Choroid plexus epithelial cell (primary cell): ENCODE results near the gene ASB13.

Source experiments
- DNase-seq: peaks from one replicate; pipeline ENCODE4 v3.0.0-alpha.2; 2010; ENCODE audit warnings: low read depth
- H3K4me3 ChIP-seq: 2 replicates; pipeline ENCODE4 v1.5.1; 2011; ENCODE audit warnings: low read depth, mild to moderate bottlenecking, control low read depth, low read length, moderate library complexity
- TF ChIP-seq, protein P1 (sequence below): conservative IDR thresholded peaks from 2 replicates; pipeline ENCODE4 v1.5.1; 2011; ENCODE audit warnings: low read depth, mild to moderate bottlenecking, control low read depth, inconsistent platforms, low read length, moderate library complexity

The ASB13 gene

DNA sequence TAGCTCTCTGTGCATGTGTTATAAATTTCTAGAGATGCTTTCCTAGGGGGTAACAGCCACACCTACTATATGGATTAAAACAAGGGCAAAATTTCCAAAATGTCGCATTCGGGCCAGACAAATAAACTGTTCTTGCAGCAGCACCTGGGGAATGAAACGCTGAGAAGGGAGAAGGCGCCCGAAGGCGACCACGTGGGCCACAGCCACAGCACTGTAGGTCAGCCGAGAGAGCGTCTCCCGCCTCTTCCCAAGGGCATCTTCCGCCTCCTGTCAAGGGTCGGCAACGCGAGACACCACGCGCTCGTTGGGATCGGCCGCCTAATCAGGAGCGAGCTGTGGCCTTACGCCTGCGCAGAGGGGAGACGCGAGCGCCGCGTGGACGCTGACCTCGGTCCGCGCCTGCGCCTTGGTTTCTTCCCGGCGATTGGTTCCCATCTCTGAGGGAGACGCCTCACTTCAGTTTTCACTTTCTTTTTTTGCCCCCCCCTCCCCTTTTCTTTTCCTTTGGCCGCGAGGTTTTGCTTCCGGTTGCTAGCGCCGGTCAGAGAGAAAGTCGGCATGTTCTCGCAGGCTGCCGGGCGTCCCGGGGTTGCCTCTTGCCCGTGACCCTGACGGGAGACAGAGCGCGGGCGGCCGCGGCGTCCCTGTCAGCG lies 18.0 kb upstream of the ASB13 start, which contains the start of gene TASOR2:
TSS of gene TASOR2 (plus strand) at position 521 of the 653 bp plus-strand sequence. CDS start 35,805 bp downstream, outside the sequence.
- H3K4me3 ChIP-seq: peak within 1 kb of the TSS; percentile 68
- peak; percentile 98 for DNase-seq
- TF ChIP-seq, protein P1, sequence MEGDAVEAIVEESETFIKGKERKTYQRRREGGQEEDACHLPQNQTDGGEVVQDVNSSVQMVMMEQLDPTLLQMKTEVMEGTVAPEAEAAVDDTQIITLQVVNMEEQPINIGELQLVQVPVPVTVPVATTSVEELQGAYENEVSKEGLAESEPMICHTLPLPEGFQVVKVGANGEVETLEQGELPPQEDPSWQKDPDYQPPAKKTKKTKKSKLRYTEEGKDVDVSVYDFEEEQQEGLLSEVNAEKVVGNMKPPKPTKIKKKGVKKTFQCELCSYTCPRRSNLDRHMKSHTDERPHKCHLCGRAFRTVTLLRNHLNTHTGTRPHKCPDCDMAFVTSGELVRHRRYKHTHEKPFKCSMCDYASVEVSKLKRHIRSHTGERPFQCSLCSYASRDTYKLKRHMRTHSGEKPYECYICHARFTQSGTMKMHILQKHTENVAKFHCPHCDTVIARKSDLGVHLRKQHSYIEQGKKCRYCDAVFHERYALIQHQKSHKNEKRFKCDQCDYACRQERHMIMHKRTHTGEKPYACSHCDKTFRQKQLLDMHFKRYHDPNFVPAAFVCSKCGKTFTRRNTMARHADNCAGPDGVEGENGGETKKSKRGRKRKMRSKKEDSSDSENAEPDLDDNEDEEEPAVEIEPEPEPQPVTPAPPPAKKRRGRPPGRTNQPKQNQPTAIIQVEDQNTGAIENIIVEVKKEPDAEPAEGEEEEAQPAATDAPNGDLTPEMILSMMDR: no peak

DNA sequence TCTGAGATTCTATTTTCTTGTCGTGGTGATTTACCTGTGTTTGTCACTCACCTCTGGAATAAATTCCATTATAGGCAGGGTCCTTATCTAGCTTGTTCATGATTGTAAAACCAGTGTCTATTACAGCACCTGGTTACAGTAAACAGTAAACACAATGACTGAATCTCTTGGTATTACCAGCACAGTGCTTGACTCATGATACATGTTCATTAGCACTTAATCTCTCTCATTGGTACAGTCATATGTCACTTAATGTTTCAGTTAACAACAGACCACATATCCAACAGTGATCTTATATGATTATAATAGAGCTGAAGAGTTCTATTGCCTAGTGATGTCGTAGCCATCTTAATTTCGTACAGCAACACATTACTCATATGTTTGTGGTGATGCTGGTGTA lies 16.7 kb upstream of the ASB13 start:
- DNase-seq: no peak
- H3K4me3 ChIP-seq: no peak overlapping the region
- TF ChIP-seq, protein P1: no peak

GRCh38 chr10:5681930-5682329 lies 15.5 kb upstream of the ASB13 start:
- TF ChIP-seq, protein P1: no peak
- no peak overlapping the region for H3K4me3 ChIP-seq

DNA sequence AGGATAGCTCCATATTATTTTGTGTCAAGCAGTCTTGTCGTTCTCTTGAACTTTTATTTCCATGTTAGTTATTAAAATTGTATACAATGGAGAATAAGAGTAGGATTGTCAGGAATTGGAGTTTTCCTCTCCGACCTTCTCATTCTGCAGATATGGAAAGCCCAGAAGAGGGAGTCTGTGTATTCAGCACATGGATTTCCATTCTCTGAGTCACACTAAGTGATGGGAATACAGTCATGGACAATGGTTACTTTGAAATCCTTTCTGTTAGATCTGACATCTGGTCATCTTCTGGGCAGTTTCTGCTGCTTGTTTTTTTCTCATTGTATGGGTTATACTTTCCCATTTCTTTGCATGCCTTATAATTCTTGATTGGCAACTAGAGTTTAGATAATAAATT lies 13.2 kb upstream of the ASB13 start:
- DNase-seq: no peak
- H3K4me3 ChIP-seq: no peak overlapping the region
- TF ChIP-seq, protein P1: no peak

More at GRCh38 chr10:5681930-5682329, 15.5 kb upstream of the ASB13 start:
- no peak for DNase-seq

DNA sequence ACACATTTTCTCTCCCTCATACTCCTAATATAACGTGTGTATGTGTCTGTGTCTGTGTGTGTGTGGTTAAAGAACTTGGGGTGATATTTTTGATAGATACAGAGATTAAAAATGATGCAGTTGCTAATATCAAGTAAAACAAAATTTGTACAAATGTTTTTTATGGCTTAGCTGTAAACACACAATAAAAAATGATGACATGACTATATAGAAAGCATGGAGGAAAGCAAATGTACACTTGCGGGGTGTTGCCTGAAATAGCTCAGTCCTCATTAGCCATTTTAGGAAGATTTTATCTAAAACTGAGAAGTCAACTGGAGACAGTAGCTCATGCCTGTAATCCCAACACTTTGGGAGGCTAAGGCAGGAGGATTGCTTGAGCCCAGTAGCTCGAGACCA lies 12.6 kb upstream of the ASB13 start:
- TF ChIP-seq, protein P1: no peak
- no peak overlapping the region for H3K4me3 ChIP-seq
- no peak for DNase-seq

- no peak overlapping the region for H3K4me3 ChIP-seq
- no peak for DNase-seq
- TF ChIP-seq, protein P1: no peak
Measured at GRCh38 chr10:5678397-5679036, 12.1 kb upstream of the ASB13 start.
